Endodermal cell (in vitro differentiated cells): Measurements from ENCODE around the gene SUPT4H1. TPM values are rescaled to one million over a fixed set of nuclear protein-coding genes. Genes with fewer than 3 reads are reported as not detected.

Experiments used
- DNase-seq: peaks from one replicate; pipeline ENCODE4 v3.0.0-alpha.2; 2017
- H3K27ac ChIP-seq: 2 replicates; pipeline ENCODE4 v1.5.1; 2013; ENCODE audit warnings: mild to moderate bottlenecking, low read depth, low read length, moderate library complexity
- H3K27me3 ChIP-seq: 2 replicates; pipeline ENCODE4 v1.6.1; 2013; ENCODE audit warnings: mild to moderate bottlenecking, low read length, moderate library complexity; ENCODE audit not compliant: insufficient read depth, control insufficient read depth, poor library complexity, severe bottlenecking
- H3K36me3 ChIP-seq: 2 replicates; pipeline ENCODE4 v1.7.0; 2013; ENCODE audit warnings: mild to moderate bottlenecking, low read length, moderate library complexity; ENCODE audit not compliant: control insufficient read depth, insufficient read depth
- H3K4me1 ChIP-seq: one replicate; pipeline ENCODE4 v1.7.0; 2013; ENCODE audit warnings: low read length; ENCODE audit not compliant: control insufficient read depth, insufficient read depth
- H3K4me3 ChIP-seq: 2 replicates; pipeline ENCODE4 v1.5.1; 2013; ENCODE audit warnings: mild to moderate bottlenecking, low read length, moderate library complexity
- H3K9ac ChIP-seq: 2 replicates; pipeline ENCODE4 v1.6.1; 2013; ENCODE audit warnings: mild to moderate bottlenecking, low read length, moderate library complexity; ENCODE audit not compliant: poor library complexity, severe bottlenecking; ENCODE audit errors: extremely low read depth
- H3K9me3 ChIP-seq: 2 replicates; pipeline ENCODE4 v1.6.1; 2013; ENCODE audit warnings: mild to moderate bottlenecking, low read length, moderate library complexity; ENCODE audit not compliant: control insufficient read depth
- H3K27ac Mint-ChIP-seq: 2 replicates; pipeline ENCODE4 v1.8.0; 2020; ENCODE audit warnings: mixed read lengths
- H3K27me3 Mint-ChIP-seq: 2 replicates; pipeline ENCODE4 v1.8.0; 2021; ENCODE audit warnings: mild to moderate bottlenecking, mixed read lengths; ENCODE audit not compliant: insufficient read depth
- H3K36me3 Mint-ChIP-seq: 2 replicates; pipeline ENCODE4 v1.8.0; 2020; ENCODE audit warnings: low read depth, mixed read lengths
- H3K4me1 Mint-ChIP-seq: 2 replicates; pipeline ENCODE4 v1.8.0; 2020; ENCODE audit warnings: mixed read lengths
- H3K4me3 Mint-ChIP-seq: 2 replicates; pipeline ENCODE4 v1.8.0; 2020; ENCODE audit warnings: mild to moderate bottlenecking, moderate library complexity, mixed read lengths
- H3K9me3 Mint-ChIP-seq: 2 replicates; pipeline ENCODE4 v1.8.0; 2020; ENCODE audit warnings: mild to moderate bottlenecking, mixed read lengths
- WGBS, 2 experiments: methylation state at CpG; one replicate each; pipeline versions ENCODE4 v1.1.5 to v1.1.7; 2013; ENCODE audit warnings: missing lambda C conversion rate in 2 of 2, mixed read lengths in 1 of 2; ENCODE audit not compliant: insufficient coverage in 1 of 2, insufficient read length in 1 of 2; 5-methylcytosine and 5-hydroxymethylcytosine counted together
- total RNA-seq, 2 donors: library from RNA; stranded (reverse); fragmentation: NEBNext Ultra II Directional in 1 of 2; extraction: Animal tissue kit (Norgen Biotek cat#: 25700) in 1 of 2; gene quantifications; 2 replicates in 1 of 2; 3 replicates in 1 of 2; pipeline ENCODE4 v1.2.1, GENCODE V29; 2021
- TF ChIP-seq, protein P1 (sequence below): fragments of 200-600 bp; sonication (generic); conservative IDR thresholded peaks from 2 replicates; pipeline ENCODE4 v1.5.0; 2021; ENCODE audit warnings: antibody characterized with exemption, mild to moderate bottlenecking

Gene SUPT4H1
- total RNA-seq, 2 donors from 2014 or later: 97.2 to 98.8 TPM

DNA sequence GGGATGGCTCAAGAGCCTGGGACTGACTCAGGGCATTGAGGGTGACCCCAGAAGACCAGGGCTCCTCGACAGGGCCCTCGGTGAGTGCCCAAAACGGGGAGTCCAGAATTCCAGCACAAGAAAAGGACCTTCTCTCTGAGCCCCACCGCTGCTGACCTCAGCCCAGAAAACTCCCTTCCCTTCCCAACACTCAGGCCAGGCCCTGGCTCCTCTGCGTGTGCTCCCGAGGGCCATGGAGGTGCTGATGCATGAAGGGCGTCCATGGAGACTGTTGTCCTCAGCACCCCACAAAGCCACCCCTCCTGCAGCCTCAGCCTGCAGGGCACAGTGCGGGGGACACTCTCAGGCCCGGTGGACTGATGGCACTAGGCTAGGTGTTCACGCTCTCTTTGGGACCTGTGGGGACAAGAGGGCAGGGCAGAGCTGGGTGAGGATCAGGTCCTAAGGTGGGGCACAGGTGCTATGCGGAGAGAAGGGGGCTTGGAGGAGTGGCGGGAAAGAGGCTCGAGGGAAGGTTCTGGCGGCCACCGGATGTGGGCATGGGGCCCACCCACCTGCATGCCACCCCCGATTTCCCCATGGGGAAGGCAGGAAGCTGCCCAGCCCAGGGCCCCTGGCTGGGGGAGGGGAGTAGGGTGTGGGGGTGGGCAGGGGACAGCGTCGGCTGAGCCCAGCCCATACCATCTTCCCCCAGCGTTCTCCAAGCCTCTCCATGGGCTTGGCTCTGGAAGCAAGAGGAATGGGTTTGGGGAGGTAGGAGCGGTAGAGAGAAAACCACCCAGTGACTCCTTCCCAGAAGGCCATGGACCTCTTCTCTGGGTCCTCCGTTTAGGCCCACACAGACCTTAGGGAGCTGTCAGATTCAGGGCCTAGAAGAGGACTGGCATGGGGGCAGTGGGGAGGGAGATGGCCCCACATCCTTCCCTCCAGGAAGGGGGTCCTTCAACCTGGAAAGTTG, 18.9 kb downstream of the SUPT4H1 start:
- no peaks in the 10 kb centered on the region for H3K27me3 ChIP-seq
- no peak overlapping the region for H3K27ac Mint-ChIP-seq
- no peak overlapping the region for H3K4me3 Mint-ChIP-seq
- H3K4me1 Mint-ChIP-seq: peaks cover 19% of the 10 kb centered on the region
- H3K27me3 Mint-ChIP-seq: peaks cover 6% of the 10 kb centered on the region
- no peak overlapping the region for H3K27ac ChIP-seq
- peaks cover 2% of the 10 kb centered on the region for H3K4me1 ChIP-seq
- TF ChIP-seq, protein P1, sequence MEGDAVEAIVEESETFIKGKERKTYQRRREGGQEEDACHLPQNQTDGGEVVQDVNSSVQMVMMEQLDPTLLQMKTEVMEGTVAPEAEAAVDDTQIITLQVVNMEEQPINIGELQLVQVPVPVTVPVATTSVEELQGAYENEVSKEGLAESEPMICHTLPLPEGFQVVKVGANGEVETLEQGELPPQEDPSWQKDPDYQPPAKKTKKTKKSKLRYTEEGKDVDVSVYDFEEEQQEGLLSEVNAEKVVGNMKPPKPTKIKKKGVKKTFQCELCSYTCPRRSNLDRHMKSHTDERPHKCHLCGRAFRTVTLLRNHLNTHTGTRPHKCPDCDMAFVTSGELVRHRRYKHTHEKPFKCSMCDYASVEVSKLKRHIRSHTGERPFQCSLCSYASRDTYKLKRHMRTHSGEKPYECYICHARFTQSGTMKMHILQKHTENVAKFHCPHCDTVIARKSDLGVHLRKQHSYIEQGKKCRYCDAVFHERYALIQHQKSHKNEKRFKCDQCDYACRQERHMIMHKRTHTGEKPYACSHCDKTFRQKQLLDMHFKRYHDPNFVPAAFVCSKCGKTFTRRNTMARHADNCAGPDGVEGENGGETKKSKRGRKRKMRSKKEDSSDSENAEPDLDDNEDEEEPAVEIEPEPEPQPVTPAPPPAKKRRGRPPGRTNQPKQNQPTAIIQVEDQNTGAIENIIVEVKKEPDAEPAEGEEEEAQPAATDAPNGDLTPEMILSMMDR: no peak
- no peaks in the 10 kb centered on the region for H3K9me3 Mint-ChIP-seq
- peak; percentile 48 for DNase-seq
- no peaks in the 10 kb centered on the region for H3K36me3 ChIP-seq
- H3K9ac ChIP-seq: no peak overlapping the region
- no peaks in the 10 kb centered on the region for H3K9me3 ChIP-seq
- WGBS, 2 experiments: 92 to 94% methylated on average over 4 to 16 of the region's 21 CpGs
- no peak overlapping the region for H3K4me3 ChIP-seq
- no peaks in the 10 kb centered on the region for H3K36me3 Mint-ChIP-seq

DNA sequence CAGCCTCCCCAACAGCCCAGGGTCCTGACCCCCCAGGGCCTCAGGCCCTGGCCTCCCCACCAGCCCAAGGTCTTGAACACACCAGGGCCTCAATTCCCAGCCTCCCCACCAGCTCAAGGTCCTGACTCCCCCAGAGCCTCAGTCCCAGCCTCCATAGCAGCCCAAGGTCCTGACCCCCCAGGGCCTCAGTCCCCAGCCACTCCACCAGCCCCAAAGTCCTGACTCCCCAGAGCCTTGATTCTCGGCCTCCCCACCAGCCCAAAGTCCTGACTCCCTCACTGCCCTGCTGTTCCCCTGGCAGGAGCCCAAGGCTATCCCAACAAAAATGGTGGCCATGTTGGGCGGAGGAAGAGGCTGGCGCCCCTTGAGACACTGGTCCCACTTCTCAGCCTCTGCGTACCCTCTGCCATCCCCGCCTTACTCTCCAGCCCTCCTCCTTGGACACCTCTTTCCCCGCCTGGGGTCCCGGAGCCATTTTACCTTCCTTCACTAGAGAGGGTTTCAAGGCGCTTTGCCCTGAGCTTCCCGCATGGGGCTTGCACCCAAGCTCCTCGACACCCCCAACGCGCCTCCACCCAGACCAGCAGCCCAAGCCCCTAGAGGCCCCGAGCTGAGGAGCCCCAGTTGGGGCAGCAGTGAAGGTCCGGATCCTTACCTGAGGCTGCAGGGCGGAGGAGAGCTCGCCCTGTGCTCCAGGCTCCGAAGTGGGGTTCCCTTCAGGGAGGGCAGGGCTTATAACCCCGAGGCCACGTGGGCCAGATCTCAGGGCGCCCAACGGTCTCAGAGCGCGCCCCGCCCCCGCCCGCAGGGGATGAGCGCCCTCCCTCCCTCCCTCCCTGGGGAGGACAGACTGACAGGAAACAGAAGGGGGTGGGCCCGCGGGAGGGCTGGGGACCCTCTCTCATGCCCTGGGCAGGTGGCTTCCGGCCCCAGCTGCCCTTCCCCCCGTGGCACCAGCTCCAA, 19.9 kb downstream of the SUPT4H1 start:
- Histone ChIP-seq H3K27ac (no peak overlapping the region), H3K27me3 (no peaks in the 10 kb centered on the region), H3K4me1 (no peaks in the 10 kb centered on the region), H3K36me3 (no peaks in the 10 kb centered on the region), H3K9me3 (no peaks in the 10 kb centered on the region), H3K4me3 (no peak overlapping the region), H3K9ac (no peak overlapping the region)
- TF ChIP-seq, protein P1: no peak
- Mint-ChIP-seq H3K9me3 (no peaks in the 10 kb centered on the region), H3K4me1 (peaks cover 12% of the 10 kb centered on the region), H3K27me3 (peaks cover 13% of the 10 kb centered on the region), H3K4me3 (no peak overlapping the region), H3K36me3 (no peaks in the 10 kb centered on the region), H3K27ac (no peak overlapping the region)
- DNase-seq: no peak
- WGBS, 2 experiments: 91 to 93% methylated on average over 12 to 30 of the region's 31 CpGs

DNA sequence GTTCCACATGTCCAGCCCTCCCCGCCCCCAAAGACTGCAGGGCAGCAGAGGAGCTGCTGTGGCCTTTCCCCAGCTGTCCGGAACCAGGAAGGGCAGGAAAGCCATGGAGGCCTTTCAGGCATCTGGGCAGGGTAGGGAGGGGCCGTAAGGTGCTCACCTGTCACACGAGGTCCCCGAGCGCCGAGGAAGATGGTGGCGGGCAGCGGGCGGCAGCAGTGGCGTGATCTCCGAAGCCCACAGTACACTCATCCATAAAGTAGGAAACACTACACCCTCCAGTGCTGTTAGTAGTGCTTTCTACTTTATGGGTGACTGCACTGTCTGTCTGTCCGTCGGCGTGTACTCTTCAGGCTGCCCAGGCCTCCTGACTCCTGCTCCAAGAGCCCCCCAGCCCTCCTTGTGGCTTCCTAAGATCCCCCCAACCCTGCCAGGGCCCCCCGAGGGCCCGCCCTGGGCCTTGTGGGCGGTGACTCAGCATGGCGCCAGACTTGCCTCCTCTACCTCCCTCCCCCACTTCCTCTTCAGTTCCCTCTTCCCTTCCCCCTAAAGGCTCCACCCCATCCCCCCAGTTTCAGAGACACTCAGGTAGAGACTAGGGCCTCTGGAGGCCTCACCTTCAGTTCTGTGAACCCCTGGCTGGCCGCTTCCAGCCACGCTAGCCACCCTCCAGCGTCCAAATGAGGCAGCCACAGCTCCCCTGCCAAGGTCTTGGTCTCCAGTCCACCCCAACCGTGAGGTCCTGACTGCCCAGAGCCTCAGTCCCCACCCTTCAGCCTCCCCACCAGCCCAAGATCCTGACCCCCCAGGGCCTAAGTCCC, 20.8 kb downstream of the SUPT4H1 start:
- peak; percentile 47 for DNase-seq
- 91 to 97% methylated on average over 14 to 23 of the region's 23 CpGs for WGBS, 2 experiments
- no peak overlapping the region for H3K27ac ChIP-seq
- H3K36me3 Mint-ChIP-seq: no peaks in the 10 kb centered on the region
- no peak overlapping the region for H3K4me3 ChIP-seq
- no peaks in the 10 kb centered on the region for H3K9me3 ChIP-seq
- H3K9me3 Mint-ChIP-seq: no peaks in the 10 kb centered on the region
- no peaks in the 10 kb centered on the region for H3K36me3 ChIP-seq
- TF ChIP-seq, protein P1: no peak
- H3K4me3 Mint-ChIP-seq: no peak overlapping the region
- peaks cover 4% of the 10 kb centered on the region for H3K4me1 Mint-ChIP-seq
- H3K27me3 Mint-ChIP-seq: peaks cover 18% of the 10 kb centered on the region
- no peaks in the 10 kb centered on the region for H3K4me1 ChIP-seq
- no peak overlapping the region for H3K27ac Mint-ChIP-seq
- no peak overlapping the region for H3K9ac ChIP-seq
- H3K27me3 ChIP-seq: no peaks in the 10 kb centered on the region
